Measurements from ENCODE around the gene PSD2.

Gene PSD2

GRCh38 chr5:139888370-139888769 is 92.8 kb downstream of the PSD2 start:
- Mint-ChIP-seq H3K27ac (no peak overlapping the region), H3K27me3 (ENCODE audit: low read depth, poor library complexity) (peaks cover 47% of the 10 kb centered on the region), H3K9me3 (no peaks in the 10 kb centered on the region), H3K36me3 (ENCODE audit: low read depth) (no peaks in the 10 kb centered on the region), H3K4me1 (peaks cover 6% of the 10 kb centered on the region), H3K4me3 (no peak overlapping the region)
- DNase-seq, result no peak
- TF ChIP-seq, protein P1, sequence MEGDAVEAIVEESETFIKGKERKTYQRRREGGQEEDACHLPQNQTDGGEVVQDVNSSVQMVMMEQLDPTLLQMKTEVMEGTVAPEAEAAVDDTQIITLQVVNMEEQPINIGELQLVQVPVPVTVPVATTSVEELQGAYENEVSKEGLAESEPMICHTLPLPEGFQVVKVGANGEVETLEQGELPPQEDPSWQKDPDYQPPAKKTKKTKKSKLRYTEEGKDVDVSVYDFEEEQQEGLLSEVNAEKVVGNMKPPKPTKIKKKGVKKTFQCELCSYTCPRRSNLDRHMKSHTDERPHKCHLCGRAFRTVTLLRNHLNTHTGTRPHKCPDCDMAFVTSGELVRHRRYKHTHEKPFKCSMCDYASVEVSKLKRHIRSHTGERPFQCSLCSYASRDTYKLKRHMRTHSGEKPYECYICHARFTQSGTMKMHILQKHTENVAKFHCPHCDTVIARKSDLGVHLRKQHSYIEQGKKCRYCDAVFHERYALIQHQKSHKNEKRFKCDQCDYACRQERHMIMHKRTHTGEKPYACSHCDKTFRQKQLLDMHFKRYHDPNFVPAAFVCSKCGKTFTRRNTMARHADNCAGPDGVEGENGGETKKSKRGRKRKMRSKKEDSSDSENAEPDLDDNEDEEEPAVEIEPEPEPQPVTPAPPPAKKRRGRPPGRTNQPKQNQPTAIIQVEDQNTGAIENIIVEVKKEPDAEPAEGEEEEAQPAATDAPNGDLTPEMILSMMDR (IDR thresholded peaks at IDR 0.05), result no peak

DNA sequence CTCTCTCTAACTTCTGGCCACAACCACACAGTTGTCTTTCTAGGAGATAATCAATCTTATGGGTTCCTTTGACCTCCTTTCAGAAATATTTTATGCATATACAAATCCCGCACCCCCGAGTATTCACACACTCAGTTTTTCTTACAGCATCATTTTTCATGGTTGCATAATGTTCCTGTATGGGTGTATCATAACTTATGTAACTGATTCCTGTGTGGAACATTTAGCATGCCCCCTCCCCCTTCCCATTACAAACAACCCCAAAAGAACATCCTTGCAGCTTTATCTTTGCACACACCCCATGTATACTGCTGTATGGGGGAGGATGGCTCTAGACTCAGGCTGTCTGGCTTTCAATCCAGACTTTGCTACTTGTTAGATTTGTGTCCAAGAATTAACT is 93.8 kb downstream of the PSD2 start:
- no peak for DNase-seq
- TF ChIP-seq, protein P1 (IDR thresholded peaks at IDR 0.05), result no peak
- H3K36me3 Mint-ChIP-seq (ENCODE audit: low read depth), result no peaks in the 10 kb centered on the region
- peaks cover 6% of the 10 kb centered on the region for H3K4me1 Mint-ChIP-seq
- no peak overlapping the region for H3K27ac Mint-ChIP-seq
- no peaks in the 10 kb centered on the region for H3K9me3 Mint-ChIP-seq
- H3K4me3 Mint-ChIP-seq, result no peak overlapping the region
- H3K27me3 Mint-ChIP-seq (ENCODE audit: low read depth, poor library complexity), result peaks cover 46% of the 10 kb centered on the region

DNA sequence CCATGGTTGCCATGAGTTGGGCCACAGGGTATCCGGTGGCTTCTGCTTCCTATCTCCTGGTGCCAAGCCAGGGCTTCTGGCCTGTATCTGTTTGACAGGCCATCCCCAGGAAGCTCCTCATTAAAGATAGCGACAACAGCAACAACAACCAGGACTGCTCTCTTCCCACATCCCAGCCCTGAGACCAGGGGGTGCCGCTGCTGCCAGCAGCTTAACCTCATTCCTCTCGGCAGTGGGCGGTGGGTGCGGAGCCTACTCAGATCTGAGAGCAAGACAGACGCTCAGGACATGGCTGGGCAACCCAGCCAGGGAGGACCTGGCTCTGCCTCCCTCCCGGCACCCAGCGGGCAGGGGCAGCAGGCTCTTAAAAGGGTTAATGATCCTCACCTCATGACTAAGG is 98.3 kb downstream of the PSD2 start:
- H3K4me3 Mint-ChIP-seq, result no peak overlapping the region
- DNase-seq, result no peak
- H3K27me3 Mint-ChIP-seq (ENCODE audit: low read depth, poor library complexity), result peaks cover 56% of the 10 kb centered on the region
- TF ChIP-seq, protein P1 (IDR thresholded peaks at IDR 0.05), result no peak
- H3K9me3 Mint-ChIP-seq, result no peaks in the 10 kb centered on the region
- H3K4me1 Mint-ChIP-seq, result no peaks in the 10 kb centered on the region
- no peak overlapping the region for H3K27ac Mint-ChIP-seq
- H3K36me3 Mint-ChIP-seq (ENCODE audit: low read depth), result no peaks in the 10 kb centered on the region

Data from nephron progenitor cell (in vitro differentiated cells).